ENCODE measurements around the gene STK11. TPM values are rescaled to one million over a fixed set of nuclear protein-coding genes. Genes with fewer than 3 reads are reported as not detected.

The STK11 gene
- total and polyA plus RNA-seq, 2 of the 4 experiments (the other 2 are of a cell fraction) = 39.3 to 42.8 TPM

DNA sequence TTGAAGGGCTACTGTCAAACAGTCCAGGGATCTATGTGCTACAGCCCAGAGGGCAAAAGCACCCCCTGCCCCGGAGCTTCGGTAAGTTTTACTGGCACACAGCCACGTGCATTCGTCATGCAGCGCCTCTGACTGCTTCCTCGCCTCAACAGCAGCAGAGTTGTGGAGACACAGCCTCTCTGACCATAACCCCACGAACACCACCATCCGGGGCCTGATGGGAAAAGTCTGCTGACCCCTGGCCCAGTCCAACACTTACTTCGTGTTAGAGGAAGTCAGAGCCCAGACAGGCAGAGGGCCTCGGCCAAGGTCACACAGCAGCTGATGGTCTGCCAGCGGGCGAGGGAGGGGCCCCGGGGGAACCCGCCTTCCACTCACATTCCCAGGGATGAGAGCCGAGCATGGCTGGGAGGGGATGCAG, 27.1 kb downstream of the STK11 start:
- Histone ChIP-seq H2AFZ (replicated peaks; ENCODE audit: low read length, poor library complexity) (peak overlapping the region; percentile 56), H3K9me3 (ENCODE audit: control insufficient read depth, insufficient read depth, low read length) (no peaks in the 10 kb centered on the region), H2BK5ac (ENCODE audit: low read depth, low read length, poor library complexity, severe bottlenecking) (no peak overlapping the region), H3K27me3 (ENCODE audit: control insufficient read depth, insufficient read depth, low read length) (no peaks in the 10 kb centered on the region), H3K4me3 (ENCODE audit: insufficient read depth, low read depth, low read length) (no peak overlapping the region), H3K4me1 (ENCODE audit: control insufficient read depth, insufficient read depth, low read length) (peaks cover 20% of the 10 kb centered on the region), H4K8ac (ENCODE audit: low read depth in 2 of 2, low read length in 2 of 2) (no peak overlapping the region), H3K27ac (ENCODE audit: insufficient read depth, low read length) (peak overlapping the region; percentile 39; the same call in 1 of the 2 replicates), H3K36me3 (ENCODE audit: control insufficient read depth, insufficient read depth, low read length) (peaks cover 48% of the 10 kb centered on the region), H3K18ac (ENCODE audit: low read depth, low read length) (no peak overlapping the region), H3K4ac (ENCODE audit: low read depth, low read length) (peak overlapping the region; percentile 29; the same call in 1 of the 2 replicates), H3K9me1 (ENCODE audit: insufficient read depth, low read length) (no peaks in the 10 kb centered on the region), H2AK5ac (ENCODE audit: low read depth, low read length) (no peak overlapping the region), H4K91ac (ENCODE audit: insufficient read depth, low read depth, low read length) (no peak overlapping the region), H3K79me1 (ENCODE audit: low read depth in 1 of 2, low read length in 2 of 2) (peaks cover 10 to 38% of the 10 kb centered on the region in 2 experiments), H3K4me2 (ENCODE audit: low read depth, low read length) (no peak overlapping the region; the same call in 1 of the 2 replicates), H3K9ac (ENCODE audit: low read depth, low read length) (no peak overlapping the region), H2AK9ac (replicated peaks; ENCODE audit: low read depth, low read length, poor library complexity) (peak overlapping the region; percentile 87), H2BK20ac (ENCODE audit: low read depth, low read length) (no peak overlapping the region), H2BK120ac (ENCODE audit: low read depth, low read length) (no peak overlapping the region), H3K56ac (ENCODE audit: extremely low read depth, insufficient read depth, low read length) (no peak overlapping the region), H2BK15ac (ENCODE audit: low read depth, low read length) (no peak overlapping the region), H3K14ac (replicated peaks; ENCODE audit: low read depth, low read length) (no peak overlapping the region), H3K23ac (ENCODE audit: low read depth, low read length) (no peak overlapping the region), H4K20me1 (ENCODE audit: insufficient read depth, low read length) (peaks cover 38% of the 10 kb centered on the region), H4K5ac (ENCODE audit: low read depth, low read length) (no peak overlapping the region)
- BruUV-seq (replicated peaks) = no TSS peak
- dilution Hi-C loops (cut with HindIII; ENCODE audit: low sequenced_read_pairs, unreplicated experiment) (no loop called here), intact Hi-C loops (cut with micrococcal nuclease) (no loop called here), in situ Hi-C loops (cut with MboI; ENCODE audit: low sequenced_read_pairs) (no loop called here)
- 80% methylated on average over 1 of the region's 15 CpGs; no CpG with 5 or more reads in 1 of the 2 experiments for WGBS, 2 experiments (ENCODE audit: extremely low coverage in 2 of 2, insufficient read length in 1 of 2)
- TF ChIP-seq MAZ (IDR thresholded peaks at IDR 0.05; ENCODE audit: borderline replicate concordance, low read depth, low read length) = peak; percentile 53; the same call in 1 of the 2 replicates
- TF ChIP-seq SMC3 (IDR thresholded peaks at IDR 0.05; ENCODE audit: low read depth, low read length) = no peak
- TF ChIP-seq MXI1 (IDR thresholded peaks at IDR 0.05; ENCODE audit: borderline replicate concordance, low read depth, low read length) = peak; percentile 27; the same call in 1 of the 2 replicates
- ChIA-PET CTCF (no interaction called here), POLR2A (ENCODE audit: unreplicated experiment) (no interaction called here)
- ATAC-seq (ENCODE audit: low read depth) = peak; percentile 10
- peak; percentile 72 for DNase-seq

All from IMR-90 (cell line).